CD4-positive, CD25-positive, alpha-beta regulatory T cell (primary cell): ENCODE measurements around the gene NPAT. TPM values are rescaled to one million over a fixed set of nuclear protein-coding genes. Genes with fewer than 3 reads are reported as not detected.
A peak's percentile ranks its signal among the peaks of the same experiment; 100 is the strongest.
"Not testable (repeated sequence)": the region's sequence is repeated elsewhere in the genome, so short reads cannot be mapped to it uniquely, and the experiment has no call there.

Experiments used
- ATAC-seq, 2 donors: fragments of 150-1000 bp; cut with Tn5 transposase; one replicate each; pipeline ENCODE4 v1.10.0; 2021; ENCODE audit warnings: low read depth in 2 of 2, moderate number of reproducible peaks in 2 of 2, moderate library complexity in 1 of 2
- DNase-seq, 3 donors: peaks; one replicate each; pipeline versions ENCODE4 v3.0.0 to v3.0.0-alpha.2; 2012 to 2022; ENCODE audit warnings: mixed read lengths in 1 of 3
- H3K27ac ChIP-seq: one replicate; pipeline ENCODE4 v1.7.0; 2013; ENCODE audit warnings: mild to moderate bottlenecking, low read length; ENCODE audit not compliant: insufficient read depth, poor library complexity, severe bottlenecking
- H3K27me3 ChIP-seq: one replicate; pipeline ENCODE4 v1.7.0; 2013; ENCODE audit warnings: low read length; ENCODE audit not compliant: control insufficient read depth, insufficient read depth
- H3K36me3 ChIP-seq: one replicate; pipeline ENCODE4 v1.7.0; 2013; ENCODE audit warnings: mild to moderate bottlenecking, low read length, moderate library complexity; ENCODE audit not compliant: control insufficient read depth, insufficient read depth
- H3K4me1 ChIP-seq: 2 replicates; pipeline ENCODE4 v1.7.0; 2013; ENCODE audit warnings: mild to moderate bottlenecking, low read length; ENCODE audit not compliant: insufficient read depth, control insufficient read depth, poor library complexity, severe bottlenecking
- H3K4me3 ChIP-seq: one replicate; pipeline ENCODE4 v1.7.0; 2013; ENCODE audit warnings: low read depth, mild to moderate bottlenecking, low read length, moderate library complexity
- H3K9me3 ChIP-seq, 2 experiments: 1 replicate in 1 of 2; 2 replicates in 1 of 2; pipeline ENCODE4 v1.7.0; 2013; ENCODE audit warnings: low read length in 2 of 2, mild to moderate bottlenecking in 1 of 2, moderate library complexity in 1 of 2; ENCODE audit not compliant: control insufficient read depth in 2 of 2
- H3K27ac Mint-ChIP-seq, 3 donors: one replicate each; pipeline ENCODE4 v1.8.0; 2020 to 2022; ENCODE audit warnings: mild to moderate bottlenecking in 3 of 3, mixed read lengths in 3 of 3, moderate library complexity in 2 of 3
- H3K27me3 Mint-ChIP-seq: one replicate; pipeline ENCODE4 v1.8.0; 2022; ENCODE audit warnings: mild to moderate bottlenecking, mixed read lengths
- H3K36me3 Mint-ChIP-seq: one replicate; pipeline ENCODE4 v1.8.0; 2020; ENCODE audit warnings: mixed read lengths
- H3K4me1 Mint-ChIP-seq, 4 donors: one replicate each; pipeline ENCODE4 v1.8.0; 2020 to 2022; ENCODE audit warnings: mixed read lengths in 4 of 4, mild to moderate bottlenecking in 1 of 4
- H3K4me3 Mint-ChIP-seq, 4 donors: one replicate each; pipeline ENCODE4 v1.8.0; 2020 to 2022; ENCODE audit warnings: mild to moderate bottlenecking in 4 of 4, mixed read lengths in 4 of 4, moderate library complexity in 3 of 4
- H3K9me3 Mint-ChIP-seq, 7 donors: one replicate each; pipeline ENCODE4 v1.8.0; 2020 to 2022; ENCODE audit warnings: mixed read lengths in 7 of 7, mild to moderate bottlenecking in 3 of 7, moderate library complexity in 2 of 7
- polyA plus RNA-seq, 4 donors: library from polyadenylated mRNA; unstranded; fragments of 300-500 nt; fragmentation: Illumina TruSeq; gene quantifications; one replicate each; pipeline ENCODE4 v1.2.3, GENCODE V29; 2021
- total RNA-seq: library from RNA; stranded (reverse); gene quantifications from one replicate; pipeline ENCODE4 v1.2.3, GENCODE V29; 2022

NPAT gene
- total and polyA plus RNA-seq, 5 donors from 2014 or later, result 25.5 to 36.5 (median 33.1) TPM

DNA sequence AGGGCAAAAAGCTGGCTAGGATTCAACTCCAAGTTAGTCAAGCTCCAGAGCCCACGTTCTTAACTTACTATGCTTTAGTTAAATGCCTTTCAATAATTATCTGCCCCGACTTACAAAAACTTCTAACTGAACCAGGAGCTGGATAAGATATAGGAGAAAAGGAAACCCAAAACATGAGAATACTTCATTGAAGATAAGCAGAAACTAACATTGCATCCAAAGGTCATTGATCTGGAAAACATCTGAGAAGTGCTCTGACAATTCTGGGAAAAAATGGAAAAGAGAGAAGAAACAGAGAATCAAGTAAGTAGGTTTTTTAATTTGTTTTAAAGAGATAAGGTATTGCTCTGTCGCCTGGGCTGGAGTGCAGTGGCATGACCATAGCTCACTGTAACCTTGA, 73.9 kb downstream of the NPAT start:
- no peak overlapping the region for H3K27ac ChIP-seq
- Mint-ChIP-seq H3K36me3 (peaks cover 46% of the 10 kb centered on the region), H3K9me3 (no peaks in the 10 kb centered on the region), H3K4me3 (no peak overlapping the region), H3K27me3 (no peaks in the 10 kb centered on the region), H3K27ac (peak overlapping the region in 1 of 3 donors; percentile 95), H3K4me1 (peaks cover 0 to 20% (median 12%) of the 10 kb centered on the region in 4 donors)
- no peaks in the 10 kb centered on the region for H3K27me3 ChIP-seq
- H3K36me3 ChIP-seq, result peaks cover 77% of the 10 kb centered on the region
- ATAC-seq (no peak), DNase-seq (no peak)
- H3K9me3 ChIP-seq, result no peaks in the 10 kb centered on the region
- no peak overlapping the region for H3K4me3 ChIP-seq
- H3K4me1 ChIP-seq, result peaks cover 4% of the 10 kb centered on the region

DNA sequence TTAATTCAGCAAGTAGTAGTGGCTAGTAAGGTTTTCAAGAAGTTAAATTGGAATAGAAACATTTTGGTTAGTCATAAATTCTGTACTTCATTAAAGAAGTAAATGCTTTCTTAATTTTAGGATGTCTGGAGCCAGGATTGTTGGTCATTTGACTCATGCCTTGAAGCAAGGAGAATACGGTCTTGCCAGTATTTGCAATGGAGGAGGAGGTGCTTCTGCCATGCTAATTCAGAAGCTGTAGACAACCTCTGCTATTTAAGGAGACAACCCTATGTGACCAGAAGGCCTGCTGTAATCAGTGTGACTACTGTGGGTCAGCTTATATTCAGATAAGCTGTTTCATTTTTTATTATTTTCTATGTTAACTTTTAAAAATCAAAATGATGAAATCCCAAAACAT, 75.3 kb downstream of the NPAT start:
- Histone ChIP-seq H3K27me3 (no peaks in the 10 kb centered on the region), H3K36me3 (peaks cover 82% of the 10 kb centered on the region), H3K9me3 (no peaks in the 10 kb centered on the region), H3K4me1 (peaks cover 4% of the 10 kb centered on the region), H3K4me3 (no peak overlapping the region), H3K27ac (no peak overlapping the region)
- Mint-ChIP-seq H3K27me3 (no peaks in the 10 kb centered on the region), H3K4me3 (no peak overlapping the region), H3K27ac (no peak overlapping the region), H3K4me1 (peaks cover 0 to 20% (median 12%) of the 10 kb centered on the region in 4 donors), H3K9me3 (no peaks in the 10 kb centered on the region), H3K36me3 (peaks cover 42% of the 10 kb centered on the region)
- DNase-seq (no peak), ATAC-seq (no peak)

- no peak overlapping the region for H3K4me3 Mint-ChIP-seq
- H3K4me1 Mint-ChIP-seq, result peaks cover 6 to 20% (median 14%) of the 10 kb centered on the region in 4 donors
- Histone ChIP-seq H3K4me3 (no peak overlapping the region), H3K27ac (no peak overlapping the region), H3K9me3 (no peaks in the 10 kb centered on the region), H3K36me3 (peaks cover 86% of the 10 kb centered on the region), H3K4me1 (peaks cover 4% of the 10 kb centered on the region), H3K27me3 (no peaks in the 10 kb centered on the region)
- DNase-seq (peak in 1 of 3 donors; percentile 46), ATAC-seq (no peak)
- H3K9me3 Mint-ChIP-seq, result no peaks in the 10 kb centered on the region
- peaks cover 46% of the 10 kb centered on the region for H3K36me3 Mint-ChIP-seq
- no peaks in the 10 kb centered on the region for H3K27me3 Mint-ChIP-seq
- H3K27ac Mint-ChIP-seq, result peak overlapping the region; percentile 33 to 87 (median 86)
These were observed 77.8 kb downstream of the NPAT start for GRCh38 chr11:108144615-108145014.

DNA sequence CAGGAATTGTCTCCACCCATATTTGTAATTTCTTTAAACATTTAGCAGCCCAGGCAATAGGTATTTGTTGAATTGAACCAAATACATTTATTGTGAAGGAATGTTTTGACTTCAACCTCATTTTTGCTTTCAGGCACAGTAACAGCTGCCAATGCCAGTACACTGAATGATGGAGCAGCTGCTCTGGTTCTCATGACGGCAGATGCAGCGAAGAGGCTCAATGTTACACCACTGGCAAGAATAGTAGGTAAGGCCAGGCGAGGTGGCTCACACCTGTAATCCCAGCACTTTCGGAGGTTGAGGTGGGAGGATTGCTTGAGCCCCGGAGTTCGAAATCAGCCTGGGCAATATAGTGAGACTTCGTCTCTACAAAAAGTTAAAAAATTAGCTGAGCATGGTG, 80.1 kb downstream of the NPAT start:
- H3K27me3 ChIP-seq, result no peaks in the 10 kb centered on the region
- no peaks in the 10 kb centered on the region for H3K9me3 ChIP-seq
- peaks cover 71% of the 10 kb centered on the region for H3K36me3 ChIP-seq
- Mint-ChIP-seq H3K36me3 (peaks cover 47% of the 10 kb centered on the region), H3K4me1 (peaks cover 7 to 20% (median 15%) of the 10 kb centered on the region in 4 donors), H3K9me3 (no peaks in the 10 kb centered on the region), H3K27me3 (no peaks in the 10 kb centered on the region), H3K27ac (peak overlapping the region in 2 of 3 donors; percentile 31 to 62), H3K4me3 (no peak overlapping the region)
- no peak overlapping the region for H3K27ac ChIP-seq
- DNase-seq (no peak), ATAC-seq (no peak)
- no peak overlapping the region for H3K4me3 ChIP-seq
- peaks cover 4% of the 10 kb centered on the region for H3K4me1 ChIP-seq

DNA sequence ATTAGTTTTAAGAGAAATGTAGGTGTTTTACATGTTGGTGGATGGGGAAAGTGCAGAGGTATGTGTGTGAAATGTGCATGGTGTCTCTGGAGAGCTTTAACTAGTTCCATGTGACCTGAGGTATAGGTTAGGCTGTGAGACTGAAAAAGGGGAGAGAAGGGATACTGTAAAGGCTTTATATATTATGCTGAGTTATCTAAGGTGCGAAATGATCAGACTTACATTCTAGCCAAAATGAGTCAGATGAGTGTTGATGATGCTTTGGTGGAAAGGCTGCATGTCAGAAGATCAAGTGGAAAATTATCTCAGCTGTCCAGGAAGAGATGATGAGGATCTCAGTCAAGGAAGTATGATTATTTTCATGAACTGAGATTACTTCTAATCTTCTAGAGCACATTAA, 85.2 kb downstream of the NPAT start:
- Mint-ChIP-seq H3K36me3 (peaks cover 21% of the 10 kb centered on the region), H3K27ac (peak overlapping the region in 1 of 3 donors; percentile 13), H3K4me3 (peak overlapping the region in 1 of 4 donors; percentile 17), H3K9me3 (no peaks in the 10 kb centered on the region), H3K4me1 (peaks cover 15 to 22% (median 18%) of the 10 kb centered on the region in 4 donors), H3K27me3 (no peaks in the 10 kb centered on the region)
- H3K27ac ChIP-seq, result no peak overlapping the region
- DNase-seq, result no peak
- H3K9me3 ChIP-seq, result no peaks in the 10 kb centered on the region
- H3K4me1 ChIP-seq, result no peaks in the 10 kb centered on the region
- peaks cover 44% of the 10 kb centered on the region for H3K36me3 ChIP-seq
- no peak for ATAC-seq
- no peaks in the 10 kb centered on the region for H3K27me3 ChIP-seq
- H3K4me3 ChIP-seq, result no peak overlapping the region

- no peaks in the 10 kb centered on the region for H3K27me3 ChIP-seq
- ATAC-seq (peak; percentile 40 to 48), DNase-seq (peak in 2 of 3 donors; percentile 31 to 60)
- H3K27ac ChIP-seq, result no peak overlapping the region
- peaks cover 15 to 25% (median 19%) of the 10 kb centered on the region in 4 donors for H3K4me1 Mint-ChIP-seq
- H3K36me3 ChIP-seq, result peaks cover 33% of the 10 kb centered on the region
- H3K27me3 Mint-ChIP-seq, result no peaks in the 10 kb centered on the region
- H3K4me3 ChIP-seq, result no peak overlapping the region
- no peaks in the 10 kb centered on the region for H3K9me3 Mint-ChIP-seq
- H3K4me1 ChIP-seq, result no peaks in the 10 kb centered on the region
- no peak overlapping the region for H3K4me3 Mint-ChIP-seq
- H3K9me3 ChIP-seq, result no peaks in the 10 kb centered on the region
- peaks cover 24% of the 10 kb centered on the region for H3K36me3 Mint-ChIP-seq
- peak overlapping the region in 2 of 3 donors; percentile 20 to 76 for H3K27ac Mint-ChIP-seq
These were observed 86.4 kb downstream of the NPAT start for GRCh38 chr11:108135845-108136544.

GRCh38 chr11:108132993-108133538, 89.4 kb downstream of the NPAT start:
- Mint-ChIP-seq H3K27ac (peak overlapping the region in 2 of 3 donors; percentile 52 to 79), H3K4me1 (peaks cover 14 to 28% (median 22%) of the 10 kb centered on the region in 4 donors)
- H3K27me3 Mint-ChIP-seq, H3K4me1 ChIP-seq, H3K4me3 ChIP-seq, H3K9me3 Mint-ChIP-seq, H3K9me3 ChIP-seq, H3K4me3 Mint-ChIP-seq, H3K36me3 Mint-ChIP-seq, H3K27ac ChIP-seq, ATAC-seq, DNase-seq, H3K27me3 ChIP-seq: not testable (repeated sequence)
- peaks cover 19% of the 10 kb centered on the region for H3K36me3 ChIP-seq
